DOHH2 (cell line): ENCODE data around the gene BRINP2.

Experiments
- EZH2phosphoT487 ChIP-seq: fragments of 200-600 bp; sonication (generic); IDR thresholded peaks from 2 replicates; pipeline ENCODE4 v1.6.1; 2017; ENCODE audit warnings: borderline replicate concordance, mild to moderate bottlenecking, antibody characterized with exemption, low read length, moderate library complexity, mixed read lengths
- TF ChIP-seq, protein P1 (sequence below): fragments of 200-600 bp; sonication (generic); IDR thresholded peaks from one replicate; pipeline ENCODE4 v1.5.1; 2014; ENCODE audit warnings: antibody characterized with exemption, mild to moderate bottlenecking, low read depth, low read length; ENCODE audit not compliant: poor library complexity, severe bottlenecking

DNA sequence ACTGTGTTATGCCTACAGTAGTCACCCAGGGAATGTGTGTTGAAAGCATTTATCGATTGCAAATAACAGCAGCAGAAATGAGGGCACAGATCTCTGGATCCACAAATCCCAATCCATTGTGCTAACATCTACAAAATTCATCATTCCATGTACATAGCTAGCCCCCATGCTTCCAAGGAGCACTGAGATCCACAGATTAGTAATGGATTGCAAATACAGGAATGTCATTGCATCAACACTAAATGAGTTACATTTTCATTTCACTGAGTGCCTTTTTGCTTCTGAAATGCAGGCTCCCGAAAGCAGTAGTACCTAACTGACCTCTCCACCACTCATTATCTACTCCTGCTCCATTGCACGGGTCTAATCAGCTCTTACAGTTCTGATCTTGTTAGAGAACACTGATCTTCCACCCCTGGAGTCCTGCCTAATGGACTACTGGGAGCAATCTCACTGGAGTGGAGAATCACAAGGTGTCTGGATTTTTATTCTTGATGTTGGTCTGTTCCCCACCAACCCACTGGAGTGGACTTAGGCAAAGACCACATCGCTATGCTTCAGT, 36.7 kb upstream of the BRINP2 start:
- TF ChIP-seq, protein P1, sequence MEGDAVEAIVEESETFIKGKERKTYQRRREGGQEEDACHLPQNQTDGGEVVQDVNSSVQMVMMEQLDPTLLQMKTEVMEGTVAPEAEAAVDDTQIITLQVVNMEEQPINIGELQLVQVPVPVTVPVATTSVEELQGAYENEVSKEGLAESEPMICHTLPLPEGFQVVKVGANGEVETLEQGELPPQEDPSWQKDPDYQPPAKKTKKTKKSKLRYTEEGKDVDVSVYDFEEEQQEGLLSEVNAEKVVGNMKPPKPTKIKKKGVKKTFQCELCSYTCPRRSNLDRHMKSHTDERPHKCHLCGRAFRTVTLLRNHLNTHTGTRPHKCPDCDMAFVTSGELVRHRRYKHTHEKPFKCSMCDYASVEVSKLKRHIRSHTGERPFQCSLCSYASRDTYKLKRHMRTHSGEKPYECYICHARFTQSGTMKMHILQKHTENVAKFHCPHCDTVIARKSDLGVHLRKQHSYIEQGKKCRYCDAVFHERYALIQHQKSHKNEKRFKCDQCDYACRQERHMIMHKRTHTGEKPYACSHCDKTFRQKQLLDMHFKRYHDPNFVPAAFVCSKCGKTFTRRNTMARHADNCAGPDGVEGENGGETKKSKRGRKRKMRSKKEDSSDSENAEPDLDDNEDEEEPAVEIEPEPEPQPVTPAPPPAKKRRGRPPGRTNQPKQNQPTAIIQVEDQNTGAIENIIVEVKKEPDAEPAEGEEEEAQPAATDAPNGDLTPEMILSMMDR, result no peak
- TF ChIP-seq EZH2phosphoT487, result no peak
